ENCODE results near the gene ERC1.

DNA sequence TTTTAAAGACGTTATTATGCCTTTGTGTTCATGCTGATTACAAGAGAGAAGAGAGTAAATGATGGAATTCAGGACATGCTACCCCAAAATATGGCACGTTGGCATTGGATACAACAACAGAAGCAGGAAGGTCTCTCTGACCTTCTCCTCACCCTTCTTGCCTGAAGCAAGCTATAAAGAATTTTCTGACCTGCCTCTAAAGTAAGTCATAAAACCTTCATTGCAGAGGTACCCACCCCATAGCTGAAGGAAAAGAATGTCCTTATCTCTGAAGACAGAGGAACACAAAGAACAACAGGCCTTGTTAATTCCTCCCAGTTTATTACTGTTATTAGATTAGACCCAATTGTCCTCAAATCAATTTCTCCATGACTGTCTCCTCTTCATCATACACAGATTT, 427.1 kb downstream of the ERC1 start:
- TF ChIP-seq, protein P1, sequence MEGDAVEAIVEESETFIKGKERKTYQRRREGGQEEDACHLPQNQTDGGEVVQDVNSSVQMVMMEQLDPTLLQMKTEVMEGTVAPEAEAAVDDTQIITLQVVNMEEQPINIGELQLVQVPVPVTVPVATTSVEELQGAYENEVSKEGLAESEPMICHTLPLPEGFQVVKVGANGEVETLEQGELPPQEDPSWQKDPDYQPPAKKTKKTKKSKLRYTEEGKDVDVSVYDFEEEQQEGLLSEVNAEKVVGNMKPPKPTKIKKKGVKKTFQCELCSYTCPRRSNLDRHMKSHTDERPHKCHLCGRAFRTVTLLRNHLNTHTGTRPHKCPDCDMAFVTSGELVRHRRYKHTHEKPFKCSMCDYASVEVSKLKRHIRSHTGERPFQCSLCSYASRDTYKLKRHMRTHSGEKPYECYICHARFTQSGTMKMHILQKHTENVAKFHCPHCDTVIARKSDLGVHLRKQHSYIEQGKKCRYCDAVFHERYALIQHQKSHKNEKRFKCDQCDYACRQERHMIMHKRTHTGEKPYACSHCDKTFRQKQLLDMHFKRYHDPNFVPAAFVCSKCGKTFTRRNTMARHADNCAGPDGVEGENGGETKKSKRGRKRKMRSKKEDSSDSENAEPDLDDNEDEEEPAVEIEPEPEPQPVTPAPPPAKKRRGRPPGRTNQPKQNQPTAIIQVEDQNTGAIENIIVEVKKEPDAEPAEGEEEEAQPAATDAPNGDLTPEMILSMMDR (IDR thresholded peaks at IDR 0.05) = no peak
- TF ChIP-seq POLR2A (IDR thresholded peaks at IDR 0.05) = no peak
- no peak for TF ChIP-seq POLR2AphosphoS5 (IDR thresholded peaks at IDR 0.05)
